Nephron progenitor cell (in vitro differentiated cells): ENCODE results near the gene ATP13A2.
A peak's percentile ranks its signal among the peaks of the same experiment; 100 is the strongest.
"Not testable (repeated sequence)": the region's sequence is repeated elsewhere in the genome, so short reads cannot be mapped to it uniquely, and the experiment has no call there.

Source experiments
- DNase-seq: peaks from one replicate; pipeline ENCODE4 v3.0.0; 2021
- H3K27ac Mint-ChIP-seq: 2 replicates; pipeline ENCODE4 v1.8.0; 2021; ENCODE audit warnings: mild to moderate bottlenecking, moderate library complexity, mixed read lengths
- H3K27me3 Mint-ChIP-seq: 2 replicates; pipeline ENCODE4 v1.8.0; 2021; ENCODE audit warnings: mild to moderate bottlenecking, low read depth, mixed read lengths; ENCODE audit not compliant: poor library complexity
- H3K36me3 Mint-ChIP-seq: 2 replicates; pipeline ENCODE4 v1.8.0; 2021; ENCODE audit warnings: low read depth, mixed read lengths
- H3K4me1 Mint-ChIP-seq: 2 replicates; pipeline ENCODE4 v1.8.0; 2021; ENCODE audit warnings: mixed read lengths
- H3K4me3 Mint-ChIP-seq: 2 replicates; pipeline ENCODE4 v1.8.0; 2021; ENCODE audit warnings: mild to moderate bottlenecking, moderate library complexity, mixed read lengths
- H3K9me3 Mint-ChIP-seq: 2 replicates; pipeline ENCODE4 v1.8.0; 2021; ENCODE audit warnings: mild to moderate bottlenecking, moderate library complexity, mixed read lengths
- TF ChIP-seq, protein P1 (sequence below): fragments of 200-600 bp; sonication (generic); IDR thresholded peaks from 2 replicates; pipeline ENCODE4 v1.5.0; 2021; ENCODE audit warnings: antibody characterized with exemption

ATP13A2 gene

DNA sequence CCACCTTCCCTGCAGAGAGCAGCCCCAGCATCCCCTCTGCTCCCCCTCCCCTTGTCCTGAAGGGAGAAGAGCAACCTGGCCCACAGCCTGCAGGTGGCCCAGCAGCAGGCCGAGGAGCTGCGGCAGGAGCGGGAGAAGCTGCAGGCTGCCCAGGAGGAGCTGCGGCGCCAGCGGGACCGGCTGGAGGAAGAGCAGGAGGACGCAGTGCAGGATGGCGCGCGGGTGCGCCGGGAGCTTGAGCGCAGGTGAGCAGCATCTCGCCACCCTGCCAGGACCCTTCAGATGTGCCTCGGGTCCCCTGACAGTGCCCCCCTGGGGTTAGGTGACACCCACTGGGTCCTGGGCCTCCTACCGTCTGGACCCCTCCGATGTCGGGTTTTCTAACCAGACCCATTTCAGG, 67.7 kb downstream of the ATP13A2 start:
- Mint-ChIP-seq H3K4me3 (no peak overlapping the region), H3K4me1 (no peaks in the 10 kb centered on the region), H3K27ac (no peak overlapping the region), H3K9me3 (no peaks in the 10 kb centered on the region), H3K36me3 (peaks cover 17% of the 10 kb centered on the region), H3K27me3 (no peaks in the 10 kb centered on the region)
- TF ChIP-seq, protein P1, sequence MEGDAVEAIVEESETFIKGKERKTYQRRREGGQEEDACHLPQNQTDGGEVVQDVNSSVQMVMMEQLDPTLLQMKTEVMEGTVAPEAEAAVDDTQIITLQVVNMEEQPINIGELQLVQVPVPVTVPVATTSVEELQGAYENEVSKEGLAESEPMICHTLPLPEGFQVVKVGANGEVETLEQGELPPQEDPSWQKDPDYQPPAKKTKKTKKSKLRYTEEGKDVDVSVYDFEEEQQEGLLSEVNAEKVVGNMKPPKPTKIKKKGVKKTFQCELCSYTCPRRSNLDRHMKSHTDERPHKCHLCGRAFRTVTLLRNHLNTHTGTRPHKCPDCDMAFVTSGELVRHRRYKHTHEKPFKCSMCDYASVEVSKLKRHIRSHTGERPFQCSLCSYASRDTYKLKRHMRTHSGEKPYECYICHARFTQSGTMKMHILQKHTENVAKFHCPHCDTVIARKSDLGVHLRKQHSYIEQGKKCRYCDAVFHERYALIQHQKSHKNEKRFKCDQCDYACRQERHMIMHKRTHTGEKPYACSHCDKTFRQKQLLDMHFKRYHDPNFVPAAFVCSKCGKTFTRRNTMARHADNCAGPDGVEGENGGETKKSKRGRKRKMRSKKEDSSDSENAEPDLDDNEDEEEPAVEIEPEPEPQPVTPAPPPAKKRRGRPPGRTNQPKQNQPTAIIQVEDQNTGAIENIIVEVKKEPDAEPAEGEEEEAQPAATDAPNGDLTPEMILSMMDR = no peak
- DNase-seq = no peak

- H3K27ac Mint-ChIP-seq, H3K9me3 Mint-ChIP-seq: not testable (repeated sequence)
- H3K4me3 Mint-ChIP-seq = peak overlapping the region; percentile 48
These were observed 72.1 kb downstream of the ATP13A2 start for GRCh38 chr1:16939386-16940180.

GRCh38 chr1:16938351-16939321, 73.1 kb downstream of the ATP13A2 start:
- TF ChIP-seq, protein P1 = no peak
- Mint-ChIP-seq H3K9me3 (no peaks in the 10 kb centered on the region), H3K27ac (no peak overlapping the region), H3K4me1 (no peaks in the 10 kb centered on the region), H3K4me3 (peak overlapping the region; percentile 48), H3K36me3 (peaks cover 21% of the 10 kb centered on the region), H3K27me3 (peaks cover 2% of the 10 kb centered on the region)
- DNase-seq = peak; percentile 51

More at GRCh38 chr1:16939386-16940180, 72.1 kb downstream of the ATP13A2 start:
- H3K27me3 Mint-ChIP-seq, H3K4me1 Mint-ChIP-seq: not testable (repeated sequence)
- H3K36me3 Mint-ChIP-seq = peaks cover 21% of the 10 kb centered on the region
- DNase-seq = peak; percentile 47

DNA sequence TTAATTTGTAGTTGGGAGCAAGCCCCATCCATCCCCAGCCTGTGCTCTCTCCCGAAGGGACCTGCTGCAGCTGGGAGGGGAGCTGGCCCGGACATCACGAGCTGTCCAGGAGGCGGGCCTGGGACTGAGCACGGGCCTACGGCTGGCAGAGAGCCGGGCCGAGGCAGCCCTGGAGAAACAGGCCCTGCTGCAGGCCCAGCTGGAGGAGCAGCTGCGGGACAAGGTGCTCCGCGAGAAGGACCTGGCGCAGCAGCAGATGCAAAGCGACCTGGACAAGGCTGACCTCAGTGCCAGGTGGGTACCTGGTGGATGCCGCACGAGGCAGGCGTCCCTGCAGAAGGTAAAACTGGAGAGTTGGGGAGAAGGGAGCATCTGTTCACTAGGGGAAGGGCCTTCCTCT, 75.1 kb downstream of the ATP13A2 start:
- not testable (repeated sequence) for DNase-seq, H3K4me3 Mint-ChIP-seq, H3K4me1 Mint-ChIP-seq, H3K27ac Mint-ChIP-seq, H3K27me3 Mint-ChIP-seq, H3K9me3 Mint-ChIP-seq
- H3K36me3 Mint-ChIP-seq = peaks cover 13% of the 10 kb centered on the region
